NCI-H2196 treated with DMSO at 0.1 percent for 48 hours (cell line): Measurements from ENCODE around the gene SEMA3C.

Experiments used
- DNase-seq: peaks from one replicate; lab custom pipeline; 2025; ENCODE audit not compliant: unreplicated experiment; lab: John Stamatoyannopoulos, UW

The SEMA3C gene

DNA sequence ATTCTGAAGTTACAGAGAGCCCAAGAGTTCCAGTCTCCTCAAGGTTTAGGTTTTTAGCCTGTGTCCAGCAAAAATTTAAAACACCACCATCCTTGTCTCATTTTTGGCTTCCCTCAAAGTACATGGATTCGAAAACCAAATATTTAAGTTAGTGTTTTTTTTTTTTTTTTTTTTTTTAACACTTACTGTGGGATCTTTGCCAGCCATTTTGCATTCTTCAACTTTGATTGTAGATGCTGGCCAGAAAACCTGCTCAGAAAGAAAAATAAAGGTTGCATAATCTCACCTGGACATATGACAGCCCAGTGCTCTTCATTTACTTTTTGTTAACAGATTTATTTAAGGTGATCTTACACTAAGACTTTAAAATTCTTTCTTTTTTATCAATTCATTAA, 91.6 kb downstream of the SEMA3C start:
- no peak for DNase-seq

DNA sequence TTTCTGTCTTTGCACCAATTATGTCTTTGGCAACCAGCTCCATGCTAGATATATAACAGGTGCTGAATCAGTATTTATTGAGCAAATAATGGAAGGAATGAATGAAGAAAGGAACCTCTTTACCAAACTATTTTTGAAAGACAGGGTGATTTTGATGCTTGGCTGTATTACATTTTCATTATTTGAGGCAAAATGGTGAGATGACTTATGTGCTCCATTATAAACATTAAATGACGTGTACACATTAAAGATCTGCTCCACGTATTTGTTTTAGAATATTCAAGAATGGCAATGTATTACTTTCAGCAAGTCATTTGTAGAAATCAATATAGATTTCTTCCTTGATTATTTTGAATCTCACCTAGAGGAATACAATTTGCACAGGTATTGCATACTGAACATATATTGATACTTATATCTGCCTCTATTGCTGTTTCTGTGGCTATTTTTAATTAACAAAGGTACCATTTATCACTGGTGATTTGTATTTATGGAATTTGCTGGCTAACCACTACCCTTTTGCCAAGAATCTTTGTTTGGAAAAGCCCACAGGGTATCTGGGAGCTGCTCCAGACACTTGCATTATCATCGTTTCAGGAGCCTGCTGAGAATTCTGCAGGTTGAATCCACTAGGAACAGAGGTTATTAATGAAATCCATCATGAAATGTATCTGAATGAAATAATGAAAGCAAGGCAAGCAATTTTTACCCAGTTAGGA, 92.2 kb downstream of the SEMA3C start:
- DNase-seq: no peak

DNA sequence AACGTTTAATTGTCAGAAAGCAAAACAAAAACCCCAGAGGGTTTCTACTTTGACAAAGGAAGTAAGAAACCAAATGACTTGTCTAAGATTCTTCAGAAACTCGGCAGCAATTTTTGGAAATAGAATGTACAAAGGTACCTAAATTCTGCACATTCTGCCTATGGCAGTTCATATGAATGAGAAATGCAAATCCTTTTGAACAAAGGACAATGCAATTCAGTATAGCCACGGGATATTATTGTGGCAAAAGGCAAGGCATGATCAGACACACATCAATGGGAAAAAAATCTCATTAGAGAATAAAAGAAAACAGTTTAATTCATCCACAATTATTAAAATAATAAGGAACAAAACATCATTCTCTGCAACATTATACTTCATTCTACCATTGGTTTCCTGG, 93.4 kb downstream of the SEMA3C start:
- DNase-seq: no peak

DNA sequence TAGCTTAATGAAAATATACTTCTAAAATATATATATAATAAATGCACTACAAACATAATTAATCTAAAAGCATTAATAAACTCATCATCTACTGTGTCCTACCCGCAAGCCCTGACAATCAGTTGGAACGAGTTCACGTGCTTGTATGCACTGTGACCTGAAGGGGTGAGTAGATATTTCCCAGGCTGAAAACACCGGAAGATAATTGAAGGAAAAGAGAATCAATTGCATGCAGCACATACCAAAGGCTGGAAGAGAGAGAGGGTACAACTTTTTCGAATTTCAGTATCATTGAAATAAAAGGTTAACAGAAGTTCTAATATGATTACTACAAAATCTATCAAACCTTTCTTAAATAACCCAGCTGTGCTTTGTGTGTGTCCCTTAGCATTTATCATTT, 94.6 kb downstream of the SEMA3C start:
- no peak for DNase-seq

DNA sequence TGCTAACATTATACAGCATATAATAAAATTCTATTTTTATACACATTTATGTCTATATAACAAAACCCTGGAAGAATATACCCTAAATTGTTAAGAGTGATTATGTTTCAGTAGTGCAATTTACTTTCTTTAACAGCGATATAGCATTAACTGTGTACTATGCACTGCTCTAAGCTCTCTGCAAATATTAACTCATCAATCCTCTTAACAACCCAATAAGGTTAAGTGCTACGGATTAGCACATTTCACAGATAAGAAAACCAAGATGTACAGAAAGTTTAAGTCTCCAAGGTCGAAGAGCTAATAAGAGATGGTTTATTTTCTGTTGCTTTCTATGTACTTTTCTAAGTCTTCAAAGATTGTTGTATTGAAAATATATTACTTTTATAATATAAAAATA, 95.8 kb downstream of the SEMA3C start:
- DNase-seq: no peak

- no peak for DNase-seq
Measured at GRCh38 chr7:80821771-80822319, 97.0 kb downstream of the SEMA3C start.

GRCh38 chr7:80819503-80819902, 99.3 kb downstream of the SEMA3C start:
- no peak for DNase-seq

DNA sequence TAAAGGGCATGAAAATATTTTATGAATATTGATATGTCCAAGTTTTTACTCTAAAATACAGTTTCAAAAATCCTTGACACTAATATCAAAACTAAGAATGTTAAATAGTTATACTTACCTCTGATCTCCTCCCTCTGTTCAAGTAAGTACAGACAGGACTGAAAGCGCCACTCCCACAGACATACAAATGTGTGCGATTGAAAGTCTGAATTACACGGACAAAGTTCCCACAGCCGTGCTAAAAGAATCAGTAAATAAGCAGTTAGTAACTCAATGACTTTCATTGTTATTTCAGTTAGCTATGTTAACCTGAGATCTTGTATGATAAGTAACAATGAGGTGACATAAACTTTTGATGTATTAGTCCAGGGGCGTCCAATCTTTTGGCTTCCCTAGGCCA, 100.7 kb downstream of the SEMA3C start:
- DNase-seq: no peak

DNA sequence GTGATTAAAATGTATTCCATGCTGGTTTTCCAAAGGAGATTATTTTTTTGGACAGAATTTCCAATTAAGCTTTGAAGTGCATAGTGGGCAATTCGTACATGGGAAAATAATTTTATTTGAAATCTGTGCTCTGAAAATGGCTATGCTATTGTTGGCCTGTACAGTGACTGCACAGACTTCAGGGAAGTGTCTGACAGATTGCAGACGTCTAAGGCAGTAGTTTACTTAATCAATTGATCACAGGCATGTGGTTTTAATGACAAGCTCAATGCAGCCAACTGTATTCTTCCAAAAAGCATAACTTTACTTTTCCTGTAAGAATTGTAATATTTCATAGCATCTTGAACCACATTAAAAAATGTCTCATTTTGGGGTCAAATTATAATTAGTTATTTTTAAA, 102.0 kb downstream of the SEMA3C start:
- DNase-seq: no peak

- no peak for DNase-seq
Measured at GRCh38 chr7:80815733-80816132, 103.1 kb downstream of the SEMA3C start.

- DNase-seq: no peak
Measured at GRCh38 chr7:80809545-80809944, 109.3 kb downstream of the SEMA3C start.

GRCh38 chr7:80807166-80807900, 111.5 kb downstream of the SEMA3C start:
- DNase-seq: no peak

DNA sequence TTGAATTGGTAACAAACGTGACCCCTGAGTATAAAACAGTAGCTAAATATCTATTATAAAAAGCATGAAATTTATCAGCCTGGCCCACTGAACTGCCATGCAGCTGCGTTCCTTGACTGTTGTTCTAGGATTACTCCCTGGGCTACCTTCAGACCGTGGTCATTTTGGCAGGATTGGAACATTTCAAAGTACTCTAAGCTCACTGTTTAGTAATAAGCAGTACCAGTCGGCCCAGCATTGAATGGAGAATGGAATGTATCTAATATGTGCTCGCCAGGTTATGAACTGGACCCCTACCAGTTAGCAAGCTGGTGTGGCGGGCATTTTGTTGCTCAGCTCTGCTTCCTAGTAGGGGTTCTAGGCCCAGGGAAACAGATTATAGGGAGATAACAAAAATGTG, 112.2 kb downstream of the SEMA3C start:
- no peak for DNase-seq

GRCh38 chr7:80804589-80804988, 114.3 kb downstream of the SEMA3C start:
- no peak for DNase-seq

DNA sequence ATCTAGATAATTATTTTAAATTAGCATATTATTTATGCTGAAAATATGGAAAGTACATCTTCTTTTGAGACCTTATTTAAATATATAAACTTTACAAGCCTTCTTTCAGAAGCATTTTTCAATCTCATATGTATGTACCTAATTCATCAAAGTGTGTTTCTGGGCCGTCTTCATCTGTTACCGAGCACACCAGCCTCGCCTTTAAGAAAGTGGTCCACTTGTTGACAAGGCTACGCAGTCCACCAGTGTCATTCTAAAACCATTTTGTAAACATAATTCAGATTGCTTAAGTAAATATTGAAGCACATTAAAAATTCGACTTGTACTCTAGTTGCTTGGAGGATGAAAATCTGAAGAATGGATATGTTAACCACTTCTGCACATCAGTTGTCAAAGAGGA, 116.3 kb downstream of the SEMA3C start:
- DNase-seq: no peak

GRCh38 chr7:80794631-80795573, 123.9 kb downstream of the SEMA3C start:
- no peak for DNase-seq

DNA sequence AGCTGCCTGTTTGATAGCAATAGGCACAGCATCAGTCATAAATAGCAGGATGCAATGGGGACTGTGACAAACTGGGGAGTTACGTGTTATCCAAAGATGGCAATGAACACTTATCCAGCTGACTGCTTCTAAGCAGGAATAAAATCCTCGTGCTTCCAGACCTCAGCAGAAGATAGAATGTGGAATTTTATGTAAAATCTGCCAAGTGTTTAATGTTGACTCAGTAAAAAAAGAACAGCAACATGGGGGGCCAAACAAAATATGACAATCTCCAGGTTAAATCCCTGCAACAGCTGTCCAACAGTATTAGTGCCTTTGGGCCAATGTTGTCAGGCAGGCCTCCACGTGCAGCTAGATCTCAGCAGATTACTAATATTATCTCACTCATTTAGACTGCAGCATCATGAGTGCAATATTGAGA, 127.3 kb downstream of the SEMA3C start:
- DNase-seq: no peak

DNA sequence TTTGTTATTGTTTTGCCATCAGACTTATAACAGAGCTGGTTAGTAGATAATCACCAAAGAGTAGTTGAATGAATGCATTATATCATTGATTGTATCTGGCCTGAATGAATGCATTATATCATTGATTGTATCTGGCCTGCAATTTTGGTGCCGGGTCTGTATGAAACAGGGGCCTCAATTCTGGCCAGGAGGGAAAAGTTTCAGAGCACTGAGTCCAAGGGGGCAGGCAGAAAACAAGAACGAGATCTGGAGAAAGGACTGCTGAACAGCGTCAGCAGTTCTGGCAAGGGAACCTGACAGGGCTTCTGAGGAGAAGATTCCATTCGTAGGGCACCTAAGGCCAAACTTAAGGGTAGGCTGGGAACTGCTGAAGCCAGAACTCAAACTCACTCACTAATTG, 128.0 kb downstream of the SEMA3C start:
- DNase-seq: no peak

DNA sequence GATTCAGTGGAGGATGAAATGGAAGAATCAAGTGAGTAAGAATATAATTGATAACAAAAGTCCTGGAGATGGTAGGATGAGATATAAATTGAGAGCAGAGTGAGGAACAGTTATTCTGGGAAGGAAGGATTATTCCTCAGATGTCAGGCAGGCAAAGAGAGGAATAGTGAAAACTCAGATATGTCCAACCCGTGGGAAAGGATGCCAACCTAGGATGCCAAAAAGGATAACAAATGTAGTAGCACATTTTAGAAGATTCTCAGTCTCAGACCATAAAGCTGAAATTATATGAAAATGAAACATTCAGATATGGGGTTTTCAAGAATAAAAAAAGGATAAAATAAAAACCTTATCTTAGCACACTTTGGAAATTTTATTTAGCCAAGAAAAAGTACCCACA, 131.1 kb downstream of the SEMA3C start:
- no peak for DNase-seq

GRCh38 chr7:80785961-80786536, 132.8 kb downstream of the SEMA3C start:
- no peak for DNase-seq

GRCh38 chr7:80785276-80785675, 133.6 kb downstream of the SEMA3C start:
- no peak for DNase-seq
